ENCODE results near the gene AGPAT4.

- no peak for TF ChIP-seq CTCF (IDR thresholded peaks at IDR 0.05)
- TF ChIP-seq POLR2A (IDR thresholded peaks at IDR 0.05) = no peak
These were observed 163.7 kb downstream of the AGPAT4 start for GRCh38 chr6:161110028-161110779.
